Prostate gland (tissue), 2 donors: Measurements from ENCODE around the gene SEZ6. TPM values are rescaled to one million over a fixed set of nuclear protein-coding genes. Genes with fewer than 3 reads are reported as not detected.

Source experiments
- DNase-seq: peaks from one replicate; pipeline ENCODE4 v3.0.0-alpha.2; 2019; ENCODE audit warnings: low spot score
- H3K27ac ChIP-seq, 2 donors: fragments of 200-600 bp; sonication (generic); 2 replicates each; pipeline ENCODE4 v1.5.1; 2017 to 2019
- H3K27me3 ChIP-seq: fragments of 200-600 bp; sonication (generic); replicated peaks from 2 replicates; pipeline ENCODE4 v1.5.1; 2019; ENCODE audit not compliant: insufficient read depth
- H3K36me3 ChIP-seq, 2 donors: fragments of 200-600 bp; sonication (generic); 1 replicate in 1 of 2; 2 replicates in 1 of 2; pipeline versions ENCODE4 v1.5.1 to v1.8.1; 2017 to 2019
- H3K4me1 ChIP-seq: fragments of 200-600 bp; sonication (generic); replicated peaks from 2 replicates; pipeline ENCODE4 v1.5.1; 2019
- H3K4me3 ChIP-seq, 2 donors: fragments of 200-600 bp; sonication (generic); 2 replicates each; pipeline ENCODE4 v1.5.1; 2017 to 2019
- H3K9me3 ChIP-seq: fragments of 200-600 bp; sonication (generic); 2 replicates; pipeline ENCODE4 v1.5.1; 2017
- CTCF ChIP-seq, 4 experiments: fragments of 200-600 bp in 2 of 4; fragments of 450-650 bp in 2 of 4; sonication (generic) in 2 of 4; IDR thresholded peaks; 1 replicate in 3 of 4; 2 replicates in 1 of 4; pipeline ENCODE4 v1.5.1; 2016 to 2019; ENCODE audit warnings: antibody characterized with exemption in 4 of 4, mild to moderate bottlenecking in 2 of 4, moderate library complexity in 2 of 4
- POLR2A ChIP-seq: fragments of 450-650 bp; IDR thresholded peaks from one replicate; pipeline ENCODE4 v1.6.1; 2016; ENCODE audit warnings: antibody characterized with exemption, mild to moderate bottlenecking
- POLR2AphosphoS5 ChIP-seq: sonication (generic); formaldehyde crosslinking; IDR thresholded peaks from one replicate; pipeline ENCODE4 v1.6.1; 2017; ENCODE audit warnings: antibody characterized with exemption
- WGBS: methylation state at CpG from one replicate; pipeline ENCODE4 v1.1.5; 2018; 5-methylcytosine and 5-hydroxymethylcytosine counted together
- intact Hi-C: fragments of 100-400 bp; cut with DNase I; formaldehyde crosslinking; loops from one replicate; pipeline ENCODE4 v1.14.2; 2022
- total RNA-seq, 2 donors: library from RNA; depleted of rRNA; stranded (reverse); fragments of >200 nt; gene quantifications; one replicate each; pipeline ENCODE4 v1.1.0, GENCODE V29; 2016

The SEZ6 gene
- total RNA-seq, 2 donors from 2014 or later = 0.05 to 1.0 TPM

DNA sequence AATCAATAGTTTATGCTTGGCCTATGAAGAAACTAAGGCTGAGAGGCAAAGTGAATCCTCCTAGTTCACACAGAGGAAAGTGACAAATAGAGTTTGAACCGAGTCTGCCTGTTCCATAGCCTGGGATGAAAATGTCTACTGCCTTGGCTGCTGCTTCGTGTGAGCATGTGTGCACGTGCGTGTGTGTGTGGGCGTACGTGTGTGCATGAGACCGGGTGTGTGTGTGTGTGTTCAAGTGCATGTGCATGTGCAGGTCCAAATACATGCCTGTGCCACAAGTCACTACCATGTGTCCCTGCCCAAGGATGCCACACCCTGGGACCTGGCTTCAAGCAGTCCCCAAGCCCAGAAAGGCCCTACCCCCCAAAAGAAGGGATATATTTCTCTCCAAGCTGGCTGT lies 13.6 kb downstream of the SEZ6 start:
- Histone ChIP-seq H3K9me3 (no peaks in the 10 kb centered on the region), H3K4me1 (peaks cover 1% of the 10 kb centered on the region), H3K27ac (no peak overlapping the region), H3K27me3 (peaks cover 2% of the 10 kb centered on the region), H3K4me3 (no peak overlapping the region), H3K36me3 (no peaks in the 10 kb centered on the region)
- TF ChIP-seq CTCF (IDR thresholded peaks at IDR 0.05) (no peak), POLR2AphosphoS5 (no peak), POLR2A (no peak)
- DNase-seq = no peak
- whole genome bisulfite sequencing = 77% methylated on average over 7 of the region's 7 CpGs
- intact Hi-C loops = no loop called here

GRCh38 chr17:28991779-28992178 lies 14.1 kb downstream of the SEZ6 start:
- Histone ChIP-seq H3K4me3 (no peak overlapping the region), H3K27ac (no peak overlapping the region), H3K4me1 (peaks cover 5% of the 10 kb centered on the region), H3K27me3 (peaks cover 2% of the 10 kb centered on the region), H3K9me3 (no peaks in the 10 kb centered on the region), H3K36me3 (no peaks in the 10 kb centered on the region)
- intact Hi-C loops = no loop called here
- no peak for DNase-seq
- TF ChIP-seq CTCF (IDR thresholded peaks at IDR 0.05) (no peak), POLR2AphosphoS5 (no peak), POLR2A (no peak)
- 43% methylated on average over 8 of the region's 8 CpGs for WGBS

DNA sequence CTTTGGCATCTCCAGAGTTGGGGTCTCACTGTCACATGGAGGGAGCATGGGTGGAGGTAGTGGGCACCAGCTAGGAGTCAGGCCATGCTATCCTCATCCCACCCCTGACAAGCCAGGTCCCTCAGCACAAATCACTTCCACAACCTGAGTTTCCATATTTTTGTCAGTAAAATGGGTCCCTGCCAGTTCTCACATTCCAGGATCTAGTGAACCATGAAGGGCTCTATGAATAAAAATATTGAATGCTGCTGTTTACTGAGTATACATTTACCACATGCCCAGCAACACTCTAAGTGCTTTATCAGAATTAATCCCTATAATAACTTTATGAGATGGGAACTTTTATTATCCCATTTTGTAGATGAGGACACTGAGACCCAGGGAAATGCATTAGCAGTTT lies 16.8 kb downstream of the SEZ6 start:
- Histone ChIP-seq H3K4me3 (no peak overlapping the region), H3K9me3 (no peaks in the 10 kb centered on the region), H3K27ac (no peak overlapping the region), H3K36me3 (no peaks in the 10 kb centered on the region), H3K4me1 (peaks cover 18% of the 10 kb centered on the region), H3K27me3 (no peaks in the 10 kb centered on the region)
- no peak for TF ChIP-seq POLR2AphosphoS5
- TF ChIP-seq POLR2A = no peak
- TF ChIP-seq CTCF (IDR thresholded peaks at IDR 0.05) = no peak
- DNase-seq = no peak
- intact Hi-C loops = no loop called here

- Histone ChIP-seq H3K27me3 (no peaks in the 10 kb centered on the region), H3K36me3 (no peaks in the 10 kb centered on the region), H3K9me3 (no peaks in the 10 kb centered on the region), H3K4me3 (no peak overlapping the region), H3K27ac (no peak overlapping the region), H3K4me1 (peaks cover 18% of the 10 kb centered on the region)
- no peak for DNase-seq
- intact Hi-C loops = no loop called here
- 83% methylated on average over 1 of the region's 1 CpG for WGBS
- no peak for TF ChIP-seq CTCF (IDR thresholded peaks at IDR 0.05)
- no peak for TF ChIP-seq POLR2A
- TF ChIP-seq POLR2AphosphoS5 = no peak
Measured at GRCh38 chr17:28988475-28988874, 17.4 kb downstream of the SEZ6 start.

GRCh38 chr17:28986714-28987655 lies 18.8 kb downstream of the SEZ6 start:
- 32% methylated on average over 15 of the region's 15 CpGs for WGBS
- Histone ChIP-seq H3K27me3 (no peaks in the 10 kb centered on the region), H3K4me3 (no peak overlapping the region), H3K36me3 (no peaks in the 10 kb centered on the region), H3K27ac (no peak overlapping the region), H3K9me3 (no peaks in the 10 kb centered on the region), H3K4me1 (peaks cover 18% of the 10 kb centered on the region)
- TF ChIP-seq POLR2A = no peak
- TF ChIP-seq POLR2AphosphoS5 = no peak
- DNase-seq = no peak
- intact Hi-C loops = no loop called here
